MM.1S (cell line): ENCODE data around the gene KDM4B.

ENCODE experiments used
- DNase-seq: peaks from one replicate; pipeline ENCODE4 v3.0.0-alpha.2; 2015
- H2AFZ ChIP-seq: fragments of 300-600 bp; sonication (generic); 2 replicates; pipeline ENCODE4 v1.6.0; 2016; ENCODE audit warnings: antibody characterized with exemption, low read length
- H3F3A ChIP-seq: fragments of 300-600 bp; sonication (generic); 2 replicates; pipeline ENCODE4 v1.6.1; 2016; ENCODE audit warnings: mild to moderate bottlenecking, antibody characterized with exemption, low read length, moderate library complexity, mixed read lengths; ENCODE audit not compliant: insufficient read depth
- H3K27ac ChIP-seq: fragments of 300-600 bp; sonication (generic); 2 replicates; pipeline ENCODE4 v1.5.1; 2016; ENCODE audit warnings: mild to moderate bottlenecking, low read length
- H3K27me3 ChIP-seq: fragments of 300-600 bp; sonication (generic); replicated peaks from 2 replicates; pipeline ENCODE4 v1.6.0; 2016; ENCODE audit warnings: low read length; ENCODE audit not compliant: insufficient read depth
- H3K36me3 ChIP-seq: fragments of 300-600 bp; sonication (generic); replicated peaks from 2 replicates; pipeline ENCODE4 v1.6.1; 2016; ENCODE audit warnings: mild to moderate bottlenecking, low read length, mixed read lengths; ENCODE audit not compliant: insufficient read depth
- H3K4me1 ChIP-seq: fragments of 300-600 bp; sonication (generic); 2 replicates; pipeline ENCODE4 v1.6.1; 2016; ENCODE audit warnings: low read length, mixed read lengths
- H3K4me2 ChIP-seq: fragments of 300-600 bp; sonication (generic); 2 replicates; pipeline ENCODE4 v1.6.0; 2016; ENCODE audit warnings: low read depth, low read length
- H3K4me3 ChIP-seq: fragments of 300-600 bp; sonication (generic); 2 replicates; pipeline ENCODE4 v1.5.1; 2016; ENCODE audit warnings: low read length, mixed read lengths
- H3K79me2 ChIP-seq: fragments of 300-600 bp; sonication (generic); 2 replicates; pipeline ENCODE4 v1.6.1; 2016; ENCODE audit warnings: mixed run types, low read length, mixed read lengths
- H3K9ac ChIP-seq: fragments of 300-600 bp; sonication (generic); 2 replicates; pipeline ENCODE4 v1.6.1; 2016; ENCODE audit warnings: low read length, mixed read lengths
- H3K9me2 ChIP-seq: fragments of 300-600 bp; sonication (generic); replicated peaks from 2 replicates; pipeline ENCODE4 v1.6.1; 2016; ENCODE audit warnings: mild to moderate bottlenecking, low read length, mixed read lengths; ENCODE audit not compliant: insufficient read depth
- H3K9me3 ChIP-seq: fragments of 300-600 bp; sonication (generic); replicated peaks from 2 replicates; pipeline ENCODE4 v1.6.1; 2016; ENCODE audit warnings: mild to moderate bottlenecking, low read length, mixed read lengths; ENCODE audit not compliant: insufficient read depth
- H4K20me1 ChIP-seq: fragments of 300-600 bp; sonication (generic); 2 replicates; pipeline ENCODE4 v1.6.1; 2016; ENCODE audit warnings: mild to moderate bottlenecking, low read length, moderate library complexity, mixed read lengths; ENCODE audit not compliant: insufficient read depth
- EZH2 ChIP-seq: fragments of 300-600 bp; sonication (generic); optimal IDR thresholded peaks from 2 replicates; pipeline ENCODE3; 2017; ENCODE audit warnings: low read depth, mild to moderate bottlenecking, antibody characterized with exemption, low read length, mixed read lengths
- EZH2phosphoT487 ChIP-seq: fragments of 300-600 bp; sonication (generic); IDR thresholded peaks from 2 replicates; pipeline ENCODE4 v1.6.1; 2018; ENCODE audit warnings: antibody characterized with exemption, low read length
- TF ChIP-seq, protein P1 (sequence below): fragments of 300-600 bp; sonication (generic); IDR thresholded peaks from 2 replicates; pipeline ENCODE4 v1.5.1; 2016; ENCODE audit warnings: antibody characterized with exemption, low read length, mixed read lengths

KDM4B gene

GRCh38 chr19:5145521-5146511, 176.9 kb downstream of the KDM4B start:
- H3F3A ChIP-seq: no peaks in the 10 kb centered on the region
- H2AFZ ChIP-seq: no peak overlapping the region
- no peaks in the 10 kb centered on the region for H3K9me3 ChIP-seq
- no peaks in the 10 kb centered on the region for H3K9me2 ChIP-seq
- H3K9ac ChIP-seq: no peak overlapping the region
- H4K20me1 ChIP-seq: no peaks in the 10 kb centered on the region
- H3K4me1 ChIP-seq: no peaks in the 10 kb centered on the region
- no peaks in the 10 kb centered on the region for H3K27me3 ChIP-seq
- H3K79me2 ChIP-seq: no peaks in the 10 kb centered on the region
- H3K4me2 ChIP-seq: no peak overlapping the region
- no peak for DNase-seq
- no peaks in the 10 kb centered on the region for H3K36me3 ChIP-seq
- no peak overlapping the region for H3K4me3 ChIP-seq
- no peak overlapping the region for H3K27ac ChIP-seq
- no peak for TF ChIP-seq EZH2
- TF ChIP-seq, protein P1, sequence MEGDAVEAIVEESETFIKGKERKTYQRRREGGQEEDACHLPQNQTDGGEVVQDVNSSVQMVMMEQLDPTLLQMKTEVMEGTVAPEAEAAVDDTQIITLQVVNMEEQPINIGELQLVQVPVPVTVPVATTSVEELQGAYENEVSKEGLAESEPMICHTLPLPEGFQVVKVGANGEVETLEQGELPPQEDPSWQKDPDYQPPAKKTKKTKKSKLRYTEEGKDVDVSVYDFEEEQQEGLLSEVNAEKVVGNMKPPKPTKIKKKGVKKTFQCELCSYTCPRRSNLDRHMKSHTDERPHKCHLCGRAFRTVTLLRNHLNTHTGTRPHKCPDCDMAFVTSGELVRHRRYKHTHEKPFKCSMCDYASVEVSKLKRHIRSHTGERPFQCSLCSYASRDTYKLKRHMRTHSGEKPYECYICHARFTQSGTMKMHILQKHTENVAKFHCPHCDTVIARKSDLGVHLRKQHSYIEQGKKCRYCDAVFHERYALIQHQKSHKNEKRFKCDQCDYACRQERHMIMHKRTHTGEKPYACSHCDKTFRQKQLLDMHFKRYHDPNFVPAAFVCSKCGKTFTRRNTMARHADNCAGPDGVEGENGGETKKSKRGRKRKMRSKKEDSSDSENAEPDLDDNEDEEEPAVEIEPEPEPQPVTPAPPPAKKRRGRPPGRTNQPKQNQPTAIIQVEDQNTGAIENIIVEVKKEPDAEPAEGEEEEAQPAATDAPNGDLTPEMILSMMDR: no peak
- no peak for TF ChIP-seq EZH2phosphoT487

DNA sequence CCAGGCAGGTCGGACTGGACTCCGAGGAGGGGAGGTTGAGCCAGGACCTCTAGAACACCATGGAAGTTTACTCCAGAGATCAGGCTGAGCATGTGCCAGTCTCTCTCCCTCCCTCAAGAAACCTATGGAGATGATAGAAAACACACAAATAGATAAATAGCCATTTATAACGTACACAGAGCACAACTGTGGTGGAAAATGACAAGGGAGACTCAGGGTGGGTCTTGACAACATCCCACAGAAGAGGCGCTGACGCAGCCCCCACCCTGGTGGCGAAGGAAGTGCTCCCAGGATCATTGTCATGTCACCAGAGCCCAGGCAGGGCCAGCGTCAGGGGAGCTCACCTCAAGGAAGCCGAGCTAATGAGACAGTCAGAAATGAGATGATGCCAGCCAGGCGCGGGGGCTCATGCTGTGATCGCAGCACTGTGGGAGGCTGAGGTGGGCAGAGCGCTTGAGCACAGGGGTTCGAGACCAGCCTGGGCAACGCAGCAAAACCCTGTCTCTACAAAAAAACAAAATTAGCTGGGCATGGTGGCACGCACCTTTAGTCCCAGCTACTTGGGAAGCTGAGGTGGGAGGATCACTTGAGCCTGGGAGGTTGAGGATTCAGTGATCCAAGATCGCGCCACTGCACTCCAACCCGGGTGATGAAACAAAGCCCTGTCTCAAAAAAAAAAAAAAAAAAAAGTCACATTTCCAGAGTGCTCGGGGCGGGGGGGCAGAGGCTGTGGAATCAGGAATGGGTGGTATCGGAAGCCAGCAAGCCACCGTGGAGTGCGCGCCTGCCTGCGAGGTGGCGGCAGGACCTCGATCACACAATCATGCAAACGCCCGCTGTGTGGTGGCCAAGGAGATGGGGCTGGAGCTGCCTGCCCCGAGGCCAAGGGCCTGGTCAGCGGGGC, 178.4 kb downstream of the KDM4B start:
- H3K9me3 ChIP-seq: no peaks in the 10 kb centered on the region
- no peak for DNase-seq
- H3K27ac ChIP-seq: no peak overlapping the region
- no peaks in the 10 kb centered on the region for H3K27me3 ChIP-seq
- no peak overlapping the region for H2AFZ ChIP-seq
- no peaks in the 10 kb centered on the region for H3K9me2 ChIP-seq
- H3K36me3 ChIP-seq: no peaks in the 10 kb centered on the region
- TF ChIP-seq, protein P1: no peak
- TF ChIP-seq EZH2phosphoT487: no peak
- TF ChIP-seq EZH2: no peak
- no peak overlapping the region for H3K4me3 ChIP-seq
- H3K4me1 ChIP-seq: no peaks in the 10 kb centered on the region
- H3K79me2 ChIP-seq: no peaks in the 10 kb centered on the region
- no peaks in the 10 kb centered on the region for H3F3A ChIP-seq
- no peak overlapping the region for H3K9ac ChIP-seq
- no peaks in the 10 kb centered on the region for H4K20me1 ChIP-seq
- H3K4me2 ChIP-seq: no peak overlapping the region

DNA sequence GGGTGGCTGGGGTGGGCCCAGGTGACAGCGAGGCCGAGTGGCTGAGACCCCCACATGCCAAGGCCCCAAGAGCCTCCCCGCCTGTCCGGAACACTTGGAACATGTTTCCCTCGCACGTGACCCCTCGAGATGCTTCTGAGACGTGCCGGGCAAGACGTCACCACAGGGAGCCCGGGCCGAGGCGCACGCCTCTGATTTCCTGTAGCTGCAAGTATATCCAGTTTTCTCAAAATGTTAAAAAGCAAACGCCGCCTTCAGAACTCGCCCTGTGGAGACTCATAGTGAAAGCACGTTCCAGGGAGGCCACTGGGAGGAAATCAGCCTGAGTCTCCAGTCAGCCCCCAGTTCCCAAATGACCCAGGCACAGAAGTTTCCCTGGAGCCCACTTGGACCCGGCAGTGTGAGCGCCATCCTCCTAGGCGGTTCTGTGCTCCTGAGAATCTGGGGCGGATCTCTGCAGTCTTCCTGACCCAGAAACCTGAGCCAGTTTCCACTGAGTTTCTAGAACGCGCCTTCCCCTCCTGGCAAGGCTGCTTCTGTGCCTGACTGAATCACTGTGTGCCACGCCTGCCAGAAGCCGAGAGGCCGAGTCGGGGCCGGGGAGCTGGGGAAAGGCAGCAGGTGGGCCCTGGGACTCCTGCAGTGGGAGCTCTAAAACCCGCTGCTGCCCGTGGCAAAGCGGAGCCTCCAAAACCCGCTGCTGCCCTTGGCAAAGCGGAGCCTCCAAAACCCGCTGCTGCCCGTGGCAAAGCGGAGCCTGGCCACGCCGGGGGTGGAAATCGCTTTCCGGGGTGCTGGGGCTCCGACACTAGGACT, 179.3 kb downstream of the KDM4B start:
- Histone ChIP-seq H3K27me3 (no peaks in the 10 kb centered on the region), H3F3A (no peaks in the 10 kb centered on the region), H4K20me1 (no peaks in the 10 kb centered on the region), H3K4me3 (no peak overlapping the region), H3K9me3 (no peaks in the 10 kb centered on the region), H3K4me1 (no peaks in the 10 kb centered on the region), H3K4me2 (no peak overlapping the region), H3K9me2 (no peaks in the 10 kb centered on the region), H3K27ac (no peak overlapping the region), H3K79me2 (no peaks in the 10 kb centered on the region), H3K36me3 (no peaks in the 10 kb centered on the region), H2AFZ (no peak overlapping the region), H3K9ac (no peak overlapping the region)
- DNase-seq: no peak
- TF ChIP-seq, protein P1: no peak
- TF ChIP-seq EZH2phosphoT487: no peak
